Fibroblast of upper back skin (primary cell): ENCODE data around the gene MCAT.

ENCODE experiments used
- DNase-seq: peaks from one replicate; pipeline ENCODE4 v3.0.0-alpha.2; 2013

Gene MCAT

GRCh38 chr22:43172191-43172590, 29.0 kb upstream of the MCAT start:
- no peak for DNase-seq

DNA sequence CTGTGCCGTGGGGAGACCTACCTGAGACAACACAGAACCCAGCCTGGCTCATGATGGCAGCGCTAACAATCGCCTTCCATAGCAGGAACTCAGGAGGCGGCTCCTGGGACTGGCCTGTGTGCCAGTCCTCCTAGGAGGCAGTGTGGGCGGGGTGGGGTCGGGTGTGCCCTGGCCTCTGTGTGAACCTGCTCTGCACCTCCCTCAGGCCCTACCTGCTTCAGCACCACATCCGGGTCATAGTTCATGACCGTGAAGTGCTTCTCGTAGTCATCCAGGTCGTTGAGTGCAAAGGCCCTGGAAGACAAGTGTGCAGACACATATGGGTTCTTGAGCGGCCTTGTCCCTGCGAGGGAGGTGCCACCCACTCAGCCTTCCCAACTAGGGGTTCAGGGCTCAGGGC, 28.4 kb upstream of the MCAT start:
- DNase-seq, result no peak

DNA sequence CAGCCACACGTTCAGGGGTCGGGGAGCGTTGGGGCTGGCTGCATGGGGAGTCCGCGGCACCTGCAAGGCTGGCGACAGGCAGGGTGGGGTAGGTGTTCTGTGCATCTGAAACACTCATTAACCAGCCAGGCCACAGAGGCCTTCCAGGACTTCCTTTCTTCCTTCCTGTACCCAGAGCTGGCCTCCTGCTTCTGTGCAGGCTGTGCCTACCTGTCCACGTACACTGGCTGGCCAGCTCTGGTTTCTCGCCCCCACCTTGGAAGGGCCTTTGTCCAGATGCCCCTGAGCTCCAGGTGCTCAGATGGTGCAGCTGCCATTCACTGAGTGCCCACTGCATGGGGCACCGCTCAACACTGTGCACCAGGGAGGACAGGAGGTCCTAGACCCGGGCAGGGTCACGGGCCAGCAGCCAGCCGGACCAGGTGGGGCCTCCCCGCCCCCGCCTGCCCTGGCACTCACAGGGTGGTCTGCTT, 27.9 kb upstream of the MCAT start:
- no peak for DNase-seq

- no peak for DNase-seq
These were observed 26.9 kb upstream of the MCAT start for GRCh38 chr22:43170131-43170480.

DNA sequence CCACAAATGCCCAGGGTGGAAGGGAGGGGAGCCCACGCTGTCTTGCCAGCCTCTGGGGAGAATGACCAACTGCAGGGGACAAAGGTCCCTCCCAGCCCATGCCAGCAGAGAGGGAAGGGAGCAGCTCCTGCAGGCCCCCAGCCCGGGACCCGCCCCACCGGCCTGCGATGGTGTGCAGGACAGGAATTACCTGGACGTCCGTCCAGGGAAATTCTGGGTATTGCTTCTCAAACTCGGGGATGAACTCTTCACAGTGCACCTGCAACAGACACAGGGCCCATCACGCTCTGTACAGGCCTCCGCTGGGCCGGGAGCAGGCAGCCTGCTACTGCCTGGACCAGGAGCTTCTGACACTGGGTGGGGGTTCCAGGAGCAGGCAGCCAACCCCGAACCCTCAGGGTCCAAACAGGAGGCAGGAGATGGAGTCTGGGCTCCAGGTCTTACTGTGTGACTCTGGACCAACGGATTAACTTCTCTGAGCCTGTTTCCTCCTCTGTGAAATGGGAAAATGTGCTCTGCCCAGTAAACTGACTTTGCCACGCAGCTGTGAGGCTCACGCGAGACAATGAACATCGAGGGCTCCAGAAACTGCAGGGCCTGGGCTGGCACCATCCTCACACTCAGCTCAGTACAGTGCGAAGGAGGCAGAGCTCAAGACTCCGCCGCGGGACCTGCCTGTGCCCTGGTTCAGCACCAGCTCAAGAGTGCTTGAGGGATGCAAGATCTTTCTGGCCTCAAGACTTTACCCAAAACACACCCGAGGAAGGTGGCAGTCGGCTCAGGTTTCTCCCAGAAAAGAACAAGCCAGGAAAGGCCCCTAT, 26.3 kb upstream of the MCAT start:
- DNase-seq, result no peak

- DNase-seq, result peak; percentile 55
These were observed 25.5 kb upstream of the MCAT start for GRCh38 chr22:43168471-43169309.

- DNase-seq, result no peak
These were observed 23.9 kb upstream of the MCAT start for GRCh38 chr22:43167001-43167589.

- DNase-seq, result no peak
These were observed 23.1 kb upstream of the MCAT start for GRCh38 chr22:43166132-43166930.

DNA sequence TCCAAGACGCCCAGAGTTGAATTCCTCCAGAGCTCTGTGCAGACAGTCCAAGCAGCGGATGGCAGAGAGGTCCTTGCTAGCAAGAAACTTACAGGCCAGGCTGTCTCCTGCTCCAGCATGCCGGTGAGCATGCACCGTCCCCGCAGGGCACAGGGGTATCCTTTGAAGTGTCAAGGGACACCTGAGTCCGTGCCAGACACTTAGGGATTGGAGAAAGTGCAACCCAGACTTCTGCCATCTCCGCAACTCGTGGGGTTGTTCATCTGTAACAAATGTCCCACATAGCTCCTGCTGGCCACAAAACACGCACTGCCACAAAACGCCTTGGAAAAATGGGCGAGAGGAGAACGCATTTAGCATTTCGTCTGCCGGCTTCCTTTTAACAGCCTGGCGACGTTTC, 21.4 kb upstream of the MCAT start:
- no peak for DNase-seq

- DNase-seq, result no peak
These were observed 20.1 kb upstream of the MCAT start for GRCh38 chr22:43163241-43163795.

- DNase-seq, result no peak
These were observed 19.4 kb upstream of the MCAT start for GRCh38 chr22:43162412-43163150.

GRCh38 chr22:43160497-43161126, 17.4 kb upstream of the MCAT start:
- no peak for DNase-seq

DNA sequence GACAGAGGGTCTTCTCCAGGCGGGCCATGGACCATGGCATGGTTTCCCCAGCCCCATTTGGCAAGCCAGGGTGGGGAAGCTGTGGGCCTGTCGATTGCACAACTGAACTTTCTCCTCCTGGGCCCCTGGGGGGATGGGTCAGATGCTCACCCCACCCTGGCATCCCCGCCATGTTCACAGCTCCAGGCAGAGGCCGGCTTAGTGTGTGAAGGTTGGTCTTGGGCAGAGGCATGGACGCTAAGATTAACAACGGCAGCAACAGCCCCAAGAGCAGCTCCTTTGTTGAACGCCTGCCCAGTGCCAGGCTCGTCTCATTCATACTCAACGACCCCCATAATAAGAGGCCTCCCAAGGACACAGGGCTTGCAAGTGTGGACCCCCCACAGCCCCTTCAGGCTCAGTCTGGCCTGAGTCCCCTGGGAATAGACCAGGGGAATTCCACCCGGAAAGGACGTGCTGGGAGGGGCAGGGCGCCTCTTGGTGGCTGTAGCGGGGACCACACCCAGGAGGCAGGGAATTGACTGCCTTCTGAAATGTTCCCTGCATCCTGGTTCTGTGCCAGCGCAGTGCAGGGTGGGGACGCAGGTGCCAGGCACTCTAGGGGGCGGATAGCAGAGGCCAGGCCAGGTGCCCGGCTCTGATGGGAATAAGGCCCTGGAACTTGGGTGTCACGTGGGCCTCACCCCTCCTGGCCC, 16.4 kb upstream of the MCAT start:
- peak; percentile 16 for DNase-seq

DNA sequence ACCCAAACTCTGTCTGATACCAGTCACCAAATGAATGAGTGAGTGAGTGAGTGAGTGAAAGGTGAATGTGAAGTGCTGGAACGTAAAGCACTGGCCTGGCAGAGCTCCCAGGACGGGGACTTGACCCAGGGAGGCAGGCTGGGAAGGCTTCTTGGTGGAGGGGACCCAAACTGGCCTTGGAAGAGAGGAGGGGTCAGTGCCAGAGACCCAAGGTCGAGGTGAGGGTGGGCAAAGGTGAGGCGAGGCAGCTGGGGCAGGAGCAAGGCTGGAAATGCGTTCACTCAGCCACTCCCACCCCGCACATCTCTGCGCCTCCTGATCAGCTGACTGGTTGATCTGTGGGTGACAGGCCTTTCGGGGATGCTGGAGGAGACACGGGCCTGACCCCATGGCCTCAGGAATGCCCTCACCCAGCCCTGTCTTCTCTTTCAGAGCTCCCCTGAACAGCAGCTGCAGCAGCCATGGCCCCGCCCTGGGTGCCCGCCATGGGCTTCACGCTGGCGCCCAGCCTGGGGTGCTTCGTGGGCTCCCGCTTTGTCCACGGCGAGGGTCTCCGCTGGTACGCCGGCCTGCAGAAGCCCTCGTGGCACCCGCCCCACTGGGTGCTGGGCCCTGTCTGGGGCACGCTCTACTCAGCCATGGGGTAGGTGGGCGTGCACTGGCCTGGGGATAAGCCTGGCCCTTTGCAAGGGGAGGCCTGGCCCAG, 15.7 kb upstream of the MCAT start:
- no peak for DNase-seq

DNA sequence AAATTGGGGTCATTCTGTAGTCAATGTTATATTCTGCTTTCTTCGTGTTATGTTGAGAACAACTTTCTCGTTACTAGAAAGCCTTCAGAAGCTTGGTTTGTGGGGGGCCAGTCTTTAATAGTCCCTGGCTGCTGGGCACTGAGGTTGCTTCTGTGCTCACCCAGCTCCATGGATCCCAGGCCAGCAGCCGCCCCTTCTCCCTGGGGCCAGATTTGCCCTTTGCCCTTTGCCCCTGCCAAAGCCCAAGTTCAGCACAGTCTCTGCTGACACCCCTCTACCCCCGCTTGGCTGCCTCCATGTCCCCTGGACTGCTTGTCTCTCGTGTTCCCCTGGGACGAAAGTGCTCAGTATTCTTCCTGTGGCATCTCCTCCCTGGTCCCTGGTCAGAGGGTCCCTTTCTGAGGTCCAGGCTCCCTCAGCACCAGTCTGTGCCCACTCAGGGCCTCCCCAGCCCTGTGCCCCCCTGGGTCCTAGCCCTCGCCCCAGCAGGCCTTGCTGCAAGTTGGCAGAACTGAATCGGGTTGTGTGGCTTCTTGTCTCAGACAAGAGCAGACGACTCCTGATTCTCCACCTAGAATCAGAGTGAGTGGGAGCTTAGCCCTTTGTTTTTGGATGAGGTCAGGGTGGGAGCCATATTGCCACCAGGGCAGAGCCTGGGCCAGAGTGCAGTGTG, 14.8 kb upstream of the MCAT start:
- no peak for DNase-seq

DNA sequence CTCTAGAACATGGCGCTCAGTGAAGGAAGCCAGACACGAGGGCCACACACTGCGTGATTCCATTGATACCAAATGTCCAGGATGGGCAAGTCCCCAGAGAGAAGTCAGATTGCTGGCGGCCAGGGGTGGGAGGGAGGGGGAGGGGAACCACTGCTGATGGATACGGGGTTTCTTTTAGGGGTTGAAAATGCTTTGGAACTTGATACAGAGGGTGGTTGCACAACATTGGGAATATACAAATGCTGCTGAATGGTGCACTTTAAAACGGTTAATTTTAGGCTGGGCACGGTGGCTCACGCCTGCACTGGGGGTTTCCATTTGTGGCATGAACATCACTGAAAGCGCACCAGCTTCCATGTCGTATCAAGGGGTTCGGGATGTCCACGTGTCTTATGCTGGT, 13.2 kb upstream of the MCAT start:
- no peak for DNase-seq

GRCh38 chr22:43155789-43156188, 12.6 kb upstream of the MCAT start:
- no peak for DNase-seq

GRCh38 chr22:43154887-43155536, 11.8 kb upstream of the MCAT start:
- no peak for DNase-seq

DNA sequence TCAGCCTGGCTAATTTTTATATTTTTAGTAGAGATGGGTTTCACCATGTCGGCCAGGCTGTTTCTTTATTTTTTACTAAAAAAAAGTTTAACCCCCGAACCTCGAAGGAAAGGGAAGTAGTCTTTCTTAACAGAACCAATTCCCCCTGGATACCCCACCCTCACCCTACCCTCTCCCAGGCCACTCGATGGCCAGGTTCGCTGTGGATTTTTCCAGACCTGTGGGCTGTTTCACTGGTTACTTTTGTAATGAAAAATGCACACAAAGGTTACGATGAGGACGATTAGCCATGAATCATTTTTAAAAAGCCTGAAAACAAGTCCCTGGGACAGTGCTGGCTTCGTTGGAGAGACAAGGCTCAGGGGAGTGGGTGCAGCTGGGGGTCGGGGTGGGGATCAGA, 10.7 kb upstream of the MCAT start:
- DNase-seq, result no peak
